Ishikawa (cell line): Measurements from ENCODE around the gene SDK1.
A peak's percentile ranks its signal among the peaks of the same experiment; 100 is the strongest.

ENCODE experiments used
- CEBPB ChIP-seq: IDR thresholded peaks from 2 replicates; pipeline ENCODE4 v1.6.1; 2012
- CREB1 ChIP-seq: IDR thresholded peaks from 2 replicates; pipeline ENCODE4 v1.6.1; 2012; ENCODE audit warnings: low read depth
- EGR1 ChIP-seq: IDR thresholded peaks from 2 replicates; pipeline ENCODE4 v1.6.1; 2012
- EP300 ChIP-seq: IDR thresholded peaks from 2 replicates; pipeline ENCODE4 v1.6.1; 2012; ENCODE audit warnings: borderline replicate concordance
- FOXM1 ChIP-seq: IDR thresholded peaks from 2 replicates; pipeline ENCODE4 v1.6.1; 2012; ENCODE audit warnings: low read depth, borderline replicate concordance
- MAX ChIP-seq: IDR thresholded peaks from 2 replicates; pipeline ENCODE4 v1.6.1; 2012
- NFIC ChIP-seq: IDR thresholded peaks from 2 replicates; pipeline ENCODE4 v1.6.1; 2012
- RAD21 ChIP-seq: IDR thresholded peaks from 2 replicates; pipeline ENCODE4 v1.6.1; 2012; ENCODE audit warnings: low read depth
- REST ChIP-seq: IDR thresholded peaks from 2 replicates; pipeline ENCODE4 v1.6.1; 2012; ENCODE audit warnings: low read depth, mild to moderate bottlenecking
- TAF1 ChIP-seq: IDR thresholded peaks from 2 replicates; pipeline ENCODE4 v1.6.1; 2012; ENCODE audit warnings: low read depth, mild to moderate bottlenecking
- TCF12 ChIP-seq: IDR thresholded peaks from 2 replicates; pipeline ENCODE4 v1.6.1; 2012; ENCODE audit warnings: low read depth
- TEAD4 ChIP-seq: IDR thresholded peaks from 2 replicates; pipeline ENCODE4 v1.6.1; 2012
- USF1 ChIP-seq: IDR thresholded peaks from 2 replicates; pipeline ENCODE4 v1.6.1; 2012
- YY1 ChIP-seq: IDR thresholded peaks from 2 replicates; pipeline ENCODE4 v1.6.1; 2012; ENCODE audit warnings: low read depth
- ZBTB7A ChIP-seq: IDR thresholded peaks from 2 replicates; pipeline ENCODE4 v1.6.1; 2012; ENCODE audit warnings: low read depth

SDK1 gene

GRCh38 chr7:3397324-3397723 lies 96.3 kb downstream of the SDK1 start:
- no peak for TF ChIP-seq YY1

GRCh38 chr7:3399858-3400257 lies 98.8 kb downstream of the SDK1 start:
- TF ChIP-seq USF1, result no peak
- TF ChIP-seq FOXM1, result no peak
- TF ChIP-seq NFIC, result no peak
- no peak for TF ChIP-seq YY1
- TF ChIP-seq TEAD4, result no peak
- TF ChIP-seq TAF1, result no peak
- TF ChIP-seq ZBTB7A, result no peak
- no peak for TF ChIP-seq EGR1
- no peak for TF ChIP-seq RAD21
- no peak for TF ChIP-seq REST
- no peak for TF ChIP-seq CREB1
- TF ChIP-seq TCF12, result no peak

GRCh38 chr7:3404501-3404900 lies 103.4 kb downstream of the SDK1 start:
- TF ChIP-seq YY1 (no peak), NFIC (peak; percentile 48; the same call in 1 of the 2 replicates), EP300 (no peak), CREB1 (no peak), TAF1 (no peak), EGR1 (no peak), MAX (no peak)

GRCh38 chr7:3408814-3409595 lies 108.0 kb downstream of the SDK1 start:
- TF ChIP-seq CREB1 (no peak), TEAD4 (no peak), EP300 (no peak), TCF12 (no peak), REST (no peak), USF1 (no peak), RAD21 (no peak), YY1 (no peak), ZBTB7A (no peak), MAX (no peak), NFIC (no peak), TAF1 (no peak), EGR1 (no peak)

- TF ChIP-seq FOXM1, result no peak
Observed at GRCh38 chr7:3412871-3413270, 111.8 kb downstream of the SDK1 start.

GRCh38 chr7:3415861-3416312 lies 114.8 kb downstream of the SDK1 start:
- TF ChIP-seq REST, result no peak
- TF ChIP-seq CEBPB, result no peak
- no peak for TF ChIP-seq YY1
- TF ChIP-seq RAD21, result no peak
- no peak for TF ChIP-seq TEAD4
- TF ChIP-seq FOXM1, result no peak
- no peak for TF ChIP-seq NFIC
- no peak for TF ChIP-seq MAX
- TF ChIP-seq TAF1, result no peak
